Osteoblast (primary cell): ENCODE data around the gene GABBR2. TPM values are rescaled to one million over a fixed set of nuclear protein-coding genes. Genes with fewer than 3 reads are reported as not detected.

Source experiments
- DNase-seq: peaks from one replicate; pipeline ENCODE4 v3.0.0; 2011; ENCODE audit warnings: low spot score, mixed read lengths; ENCODE audit not compliant: insufficient read length; ENCODE audit errors: missing footprints
- H2AFZ ChIP-seq: 2 replicates; pipeline ENCODE4 v1.6.0; 2011; ENCODE audit warnings: mild to moderate bottlenecking, low read length
- H3K27ac ChIP-seq: 2 replicates; pipeline ENCODE4 v1.5.1; 2011; ENCODE audit warnings: mild to moderate bottlenecking, low read depth, low read length, moderate library complexity
- H3K27me3 ChIP-seq: 2 replicates; pipeline ENCODE4 v1.6.0; 2012; ENCODE audit warnings: mild to moderate bottlenecking, control low read depth, inconsistent platforms, low read length, moderate library complexity; ENCODE audit not compliant: insufficient read depth
- H3K36me3 ChIP-seq: 2 replicates; pipeline ENCODE4 v1.5.1; 2011; ENCODE audit warnings: mild to moderate bottlenecking, low read length, control low read depth, moderate library complexity; ENCODE audit not compliant: insufficient read depth
- H3K4me1 ChIP-seq: 2 replicates; pipeline ENCODE4 v1.5.1; 2011; ENCODE audit warnings: mild to moderate bottlenecking, low read length, control low read depth, moderate library complexity; ENCODE audit not compliant: insufficient read depth
- H3K4me2 ChIP-seq: 2 replicates; pipeline ENCODE4 v1.6.0; 2011; ENCODE audit warnings: mild to moderate bottlenecking, low read length; ENCODE audit not compliant: insufficient read depth
- H3K4me3 ChIP-seq: fragments of 200-600 bp; sonication (generic); 3 replicates; pipeline ENCODE4 v1.5.1; 2012; ENCODE audit warnings: mild to moderate bottlenecking, low read length, inconsistent platforms; ENCODE audit not compliant: insufficient read depth
- H3K79me2 ChIP-seq: 2 replicates; pipeline ENCODE4 v1.6.0; 2012; ENCODE audit warnings: mild to moderate bottlenecking, low read length, control low read depth, inconsistent platforms; ENCODE audit not compliant: insufficient read depth
- H3K9me3 ChIP-seq: 2 replicates; pipeline ENCODE4 v1.5.1; 2011; ENCODE audit warnings: low read depth, low read length, control low read depth
- H4K20me1 ChIP-seq: 2 replicates; pipeline ENCODE4 v1.6.0; 2012; ENCODE audit warnings: mild to moderate bottlenecking, low read length, control low read depth; ENCODE audit not compliant: insufficient read depth
- total RNA-seq: library from RNA; depleted of rRNA; stranded (reverse); fragments of >200 nt; gene quantifications from 2 replicates; pipeline ENCODE4 v1.2.3, GENCODE V29; 2012
- TF ChIP-seq, protein P1 (sequence below): IDR thresholded peaks from 2 replicates; pipeline ENCODE4 v1.5.1; 2011; ENCODE audit warnings: mild to moderate bottlenecking, low read depth, low read length, moderate library complexity; ENCODE audit errors: extremely low read depth

GABBR2 gene
- total RNA-seq, 1 donor: under 0.01 TPM

- Histone ChIP-seq H3K4me1 (no peaks in the 10 kb centered on the region), H3K4me2 (no peak overlapping the region), H3K36me3 (no peaks in the 10 kb centered on the region), H3K4me3 (no peak overlapping the region), H4K20me1 (no peaks in the 10 kb centered on the region), H3K9me3 (no peaks in the 10 kb centered on the region), H3K27ac (no peak overlapping the region), H3K27me3 (peaks cover 46% of the 10 kb centered on the region), H2AFZ (no peak overlapping the region), H3K79me2 (no peaks in the 10 kb centered on the region)
- TF ChIP-seq, protein P1, sequence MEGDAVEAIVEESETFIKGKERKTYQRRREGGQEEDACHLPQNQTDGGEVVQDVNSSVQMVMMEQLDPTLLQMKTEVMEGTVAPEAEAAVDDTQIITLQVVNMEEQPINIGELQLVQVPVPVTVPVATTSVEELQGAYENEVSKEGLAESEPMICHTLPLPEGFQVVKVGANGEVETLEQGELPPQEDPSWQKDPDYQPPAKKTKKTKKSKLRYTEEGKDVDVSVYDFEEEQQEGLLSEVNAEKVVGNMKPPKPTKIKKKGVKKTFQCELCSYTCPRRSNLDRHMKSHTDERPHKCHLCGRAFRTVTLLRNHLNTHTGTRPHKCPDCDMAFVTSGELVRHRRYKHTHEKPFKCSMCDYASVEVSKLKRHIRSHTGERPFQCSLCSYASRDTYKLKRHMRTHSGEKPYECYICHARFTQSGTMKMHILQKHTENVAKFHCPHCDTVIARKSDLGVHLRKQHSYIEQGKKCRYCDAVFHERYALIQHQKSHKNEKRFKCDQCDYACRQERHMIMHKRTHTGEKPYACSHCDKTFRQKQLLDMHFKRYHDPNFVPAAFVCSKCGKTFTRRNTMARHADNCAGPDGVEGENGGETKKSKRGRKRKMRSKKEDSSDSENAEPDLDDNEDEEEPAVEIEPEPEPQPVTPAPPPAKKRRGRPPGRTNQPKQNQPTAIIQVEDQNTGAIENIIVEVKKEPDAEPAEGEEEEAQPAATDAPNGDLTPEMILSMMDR: no peak
- DNase-seq: no peak
These were observed 7.2 kb downstream of the GABBR2 start for GRCh38 chr9:98701576-98701975.

DNA sequence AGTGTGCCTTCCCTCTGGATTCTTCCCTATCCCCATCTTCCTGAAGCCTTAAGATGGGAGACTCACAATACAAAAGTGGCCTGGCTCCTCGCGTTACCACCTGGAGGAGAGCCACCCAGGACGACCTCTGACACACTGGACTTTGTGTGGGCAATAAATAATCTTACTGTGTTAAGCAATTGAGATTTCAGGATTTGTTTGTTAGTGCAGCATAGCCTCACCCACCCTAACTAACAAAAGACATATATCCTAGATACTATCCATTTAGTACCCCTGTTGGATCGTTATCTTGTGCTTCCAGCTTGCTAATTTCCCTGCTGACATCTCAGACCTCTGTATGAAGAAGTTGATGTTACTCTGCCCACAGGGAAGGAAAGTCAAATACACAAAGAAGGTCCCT, 7.9 kb downstream of the GABBR2 start:
- TF ChIP-seq, protein P1: no peak
- H3K27ac ChIP-seq: no peak overlapping the region
- H4K20me1 ChIP-seq: no peaks in the 10 kb centered on the region
- no peak overlapping the region for H3K4me3 ChIP-seq
- no peak overlapping the region for H2AFZ ChIP-seq
- H3K36me3 ChIP-seq: no peaks in the 10 kb centered on the region
- no peaks in the 10 kb centered on the region for H3K9me3 ChIP-seq
- H3K4me1 ChIP-seq: no peaks in the 10 kb centered on the region
- H3K4me2 ChIP-seq: no peak overlapping the region
- peaks cover 45% of the 10 kb centered on the region for H3K27me3 ChIP-seq
- no peaks in the 10 kb centered on the region for H3K79me2 ChIP-seq
- peak; percentile 36 for DNase-seq

- no peaks in the 10 kb centered on the region for H3K36me3 ChIP-seq
- H3K4me2 ChIP-seq: no peak overlapping the region
- no peak overlapping the region for H3K27ac ChIP-seq
- H4K20me1 ChIP-seq: no peaks in the 10 kb centered on the region
- peaks cover 43% of the 10 kb centered on the region for H3K27me3 ChIP-seq
- TF ChIP-seq, protein P1: no peak
- H3K79me2 ChIP-seq: no peaks in the 10 kb centered on the region
- H3K4me3 ChIP-seq: no peak overlapping the region
- H3K9me3 ChIP-seq: no peaks in the 10 kb centered on the region
- H3K4me1 ChIP-seq: no peaks in the 10 kb centered on the region
- H2AFZ ChIP-seq: no peak overlapping the region
- DNase-seq: peak; percentile 47
These were observed 9.9 kb downstream of the GABBR2 start for GRCh38 chr9:98698856-98699255.

DNA sequence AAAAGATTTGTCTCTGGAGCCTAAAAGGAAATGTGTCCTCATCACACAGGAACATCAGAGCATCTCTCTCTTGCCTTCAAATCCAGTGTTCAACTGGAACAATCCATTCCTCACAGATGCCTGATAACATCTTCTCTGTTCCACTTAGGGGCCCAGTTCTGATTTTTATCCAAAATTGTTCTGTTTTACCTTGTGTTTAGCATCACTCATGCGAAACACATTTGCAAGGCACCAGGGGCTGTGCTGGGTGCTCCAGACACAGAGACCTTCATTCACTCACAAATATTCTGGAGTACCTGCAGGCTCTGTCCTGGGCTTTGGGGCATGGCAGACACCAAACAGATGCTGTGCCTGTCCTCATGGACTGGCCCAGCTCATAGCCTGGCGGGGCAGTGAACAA, 13.8 kb downstream of the GABBR2 start:
- Histone ChIP-seq H3K27ac (no peak overlapping the region), H3K27me3 (peaks cover 37% of the 10 kb centered on the region), H3K4me2 (no peak overlapping the region), H3K9me3 (no peaks in the 10 kb centered on the region), H3K4me1 (no peaks in the 10 kb centered on the region), H2AFZ (no peak overlapping the region), H4K20me1 (no peaks in the 10 kb centered on the region), H3K36me3 (no peaks in the 10 kb centered on the region), H3K79me2 (no peaks in the 10 kb centered on the region), H3K4me3 (no peak overlapping the region)
- peak; percentile 18 for DNase-seq
- TF ChIP-seq, protein P1: no peak
